ENCODE results near the gene ABCG1.

The ABCG1 gene

DNA sequence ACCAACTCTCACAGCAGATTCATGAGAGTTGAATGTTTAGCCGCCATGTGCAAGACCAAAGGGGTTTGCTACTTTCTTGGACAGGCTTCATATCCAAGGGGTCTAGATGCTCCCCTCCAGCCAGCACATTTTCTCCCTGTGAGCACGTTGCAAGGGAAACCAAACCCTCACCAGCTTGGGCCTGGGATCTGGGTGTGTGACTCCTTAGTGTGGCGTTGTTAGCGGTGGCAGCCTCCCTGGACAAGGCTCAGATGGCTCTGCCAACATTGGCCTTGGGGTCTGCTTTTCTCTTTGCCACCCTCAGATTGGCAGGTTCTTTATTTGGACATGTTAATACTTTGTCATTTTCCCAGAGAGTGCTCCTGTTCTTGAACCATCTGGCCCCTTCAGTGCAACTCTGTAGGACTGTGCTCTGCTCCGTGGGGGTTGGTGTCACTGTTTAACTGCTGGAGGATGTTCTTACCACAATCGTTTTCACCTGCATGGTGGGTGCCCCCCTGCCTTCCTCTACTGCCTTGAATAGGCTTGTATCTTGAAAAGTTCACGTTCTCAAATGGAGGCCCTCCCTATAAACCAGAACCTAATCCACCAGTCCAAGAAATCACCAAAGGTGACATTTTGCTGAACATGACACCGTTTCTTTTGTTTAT is 13.4 kb downstream of the ABCG1 start:
- no peak for DNase-seq (ENCODE audit: low read depth in 3 of 3)

DNA sequence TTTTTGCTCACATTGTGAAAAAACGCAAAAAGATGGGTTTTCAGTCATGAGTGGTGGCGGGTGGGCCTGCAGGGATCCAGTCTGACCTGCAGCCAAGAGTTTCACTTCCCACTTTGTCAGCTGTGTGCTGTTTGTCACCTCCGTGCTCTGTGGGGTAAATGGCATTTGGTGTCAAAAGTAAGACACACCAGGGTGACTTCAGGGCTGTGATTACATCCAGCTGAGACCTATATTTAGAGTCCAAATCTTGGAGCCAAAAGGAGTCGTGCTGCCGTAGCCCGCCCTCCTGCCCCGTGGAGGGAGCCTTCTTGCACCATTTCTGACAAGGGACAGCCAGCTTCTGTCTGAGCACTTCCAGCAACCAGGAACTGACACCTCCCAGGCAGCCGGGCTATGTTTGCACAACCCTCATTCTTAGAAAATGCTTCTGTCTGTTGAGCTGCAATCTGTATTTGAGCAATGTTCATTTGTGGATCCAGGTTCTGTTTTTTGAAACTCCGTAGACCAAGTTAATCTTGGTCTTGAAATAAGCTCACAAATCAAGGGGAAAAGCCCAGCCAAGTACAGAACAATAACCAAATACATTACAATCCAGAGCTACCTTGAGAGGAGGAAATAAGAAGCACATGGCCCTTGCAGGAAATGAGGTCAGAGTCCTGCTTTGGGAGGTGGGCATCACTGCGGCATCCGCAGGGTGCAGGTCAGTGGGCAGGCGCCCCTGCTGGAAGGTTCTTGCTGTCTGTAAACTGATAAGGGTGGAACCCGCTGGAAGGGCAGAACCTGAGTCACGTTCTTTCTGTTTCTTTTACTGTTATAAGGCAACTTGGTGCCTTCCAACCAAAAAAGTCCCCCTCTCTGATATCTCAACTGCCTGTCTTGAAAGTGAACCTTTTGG is 14.4 kb downstream of the ABCG1 start:
- DNase-seq (ENCODE audit: low read depth in 3 of 3): peak; percentile 52 to 86 (median 69)

DNA sequence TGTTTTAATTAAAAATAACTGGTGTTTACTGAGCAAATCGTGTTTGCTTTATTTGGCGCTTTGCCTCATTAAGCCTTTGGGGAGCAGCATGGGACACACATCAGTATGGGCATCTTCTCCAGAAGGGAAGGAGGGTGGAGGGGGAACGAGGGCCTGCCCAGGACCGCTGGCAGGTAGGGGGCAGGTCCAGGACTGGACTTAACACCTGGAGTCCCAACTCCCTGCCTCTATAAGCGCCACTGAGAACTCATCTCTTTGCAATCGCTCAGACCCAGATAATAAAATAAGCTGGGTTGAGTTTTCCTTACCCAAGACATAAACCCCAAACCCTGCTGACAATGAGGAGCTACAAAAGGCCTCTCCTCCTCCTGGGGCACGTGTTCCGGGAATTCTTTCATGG is 15.1 kb downstream of the ABCG1 start:
- DNase-seq (ENCODE audit: low read depth in 3 of 3): no peak

GRCh38 chr21:42234464-42235241 is 15.7 kb downstream of the ABCG1 start:
- peak; percentile 57 to 84 (median 68) for DNase-seq (ENCODE audit: low read depth in 3 of 3)

- DNase-seq (ENCODE audit: low read depth in 3 of 3): no peak
These were observed 16.7 kb downstream of the ABCG1 start for GRCh38 chr21:42235593-42235992.

- DNase-seq (ENCODE audit: low read depth in 3 of 3): no peak
These were observed 17.1 kb downstream of the ABCG1 start for GRCh38 chr21:42236014-42236413.

- DNase-seq (ENCODE audit: low read depth in 3 of 3): no peak
These were observed 17.8 kb downstream of the ABCG1 start for GRCh38 chr21:42236693-42237092.

DNA sequence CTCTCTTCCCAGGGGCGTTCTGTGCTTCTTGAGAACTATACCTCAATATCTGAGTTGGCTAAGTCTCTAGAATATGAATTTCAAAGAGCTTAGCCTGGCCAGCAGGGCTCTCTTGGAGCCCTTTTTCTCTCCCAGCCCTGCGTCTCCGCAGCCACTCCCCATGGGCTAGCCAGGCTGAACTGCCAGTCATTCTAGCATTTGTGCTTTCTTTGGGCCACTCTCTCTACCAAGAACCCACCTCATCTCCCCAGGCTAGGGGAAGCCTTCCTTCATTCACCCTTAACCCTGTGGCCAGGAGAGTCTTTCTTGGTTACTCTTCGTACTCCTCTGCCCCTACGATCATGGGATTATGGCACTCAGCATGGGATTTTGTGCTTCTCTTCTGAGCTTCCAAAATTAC is 18.2 kb downstream of the ABCG1 start:
- DNase-seq (ENCODE audit: low read depth in 3 of 3): no peak

DNA sequence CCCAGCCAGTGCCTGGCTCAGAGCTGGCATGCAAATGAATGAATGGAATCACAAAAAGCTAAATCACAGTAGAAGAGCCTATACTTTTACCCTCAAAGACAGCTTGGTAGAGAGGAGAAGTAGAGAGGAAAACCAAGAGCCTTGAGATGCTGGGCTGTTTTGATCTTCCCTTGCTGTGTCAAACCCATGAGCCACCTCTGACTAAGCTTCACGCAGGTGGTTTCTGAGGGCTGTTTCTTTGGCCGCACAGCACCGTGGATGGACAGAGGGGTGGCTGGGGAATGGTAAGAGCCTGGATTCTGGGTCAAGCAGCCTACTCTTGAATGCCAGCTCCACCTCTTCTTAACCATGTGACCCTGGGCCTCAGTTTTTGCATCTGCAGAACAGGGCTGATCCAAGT is 18.6 kb downstream of the ABCG1 start:
- DNase-seq (ENCODE audit: low read depth in 3 of 3): no peak

DNA sequence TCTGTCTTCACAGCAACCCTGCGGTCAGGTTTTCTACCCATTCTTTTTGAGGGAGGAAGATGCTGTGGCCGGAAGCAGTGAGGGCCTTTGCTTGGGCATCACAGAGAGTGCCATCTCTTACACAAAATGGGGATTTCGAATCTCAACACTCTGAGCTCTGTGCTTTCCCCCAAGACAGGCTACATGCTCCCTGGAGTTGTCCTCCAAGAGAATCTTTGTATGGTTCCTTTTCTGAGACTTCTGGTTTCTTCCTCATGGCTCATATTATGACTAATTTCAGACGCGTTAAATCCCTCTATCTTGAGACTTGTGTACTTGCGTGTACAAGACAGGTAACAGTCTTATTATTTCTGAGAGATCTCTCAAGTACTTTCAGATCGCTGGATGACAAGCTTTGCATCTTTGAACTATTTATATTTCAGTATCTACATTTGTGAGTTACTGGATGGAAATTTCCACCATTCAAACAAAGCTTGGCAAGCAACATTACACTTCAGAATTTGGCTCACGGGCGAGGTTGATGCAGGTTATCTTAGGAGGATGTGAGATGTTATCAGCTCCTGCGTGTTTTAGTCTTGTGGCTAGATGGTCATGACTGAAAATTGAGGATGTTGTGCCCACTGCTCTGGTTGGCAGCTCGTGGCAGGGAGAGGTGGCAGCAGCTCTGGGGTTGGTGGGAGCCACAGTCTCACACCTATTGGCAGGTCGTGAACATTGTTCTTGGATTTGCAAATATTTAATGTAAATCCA is 19.4 kb downstream of the ABCG1 start:
- no peak for DNase-seq (ENCODE audit: low read depth in 3 of 3)

DNA sequence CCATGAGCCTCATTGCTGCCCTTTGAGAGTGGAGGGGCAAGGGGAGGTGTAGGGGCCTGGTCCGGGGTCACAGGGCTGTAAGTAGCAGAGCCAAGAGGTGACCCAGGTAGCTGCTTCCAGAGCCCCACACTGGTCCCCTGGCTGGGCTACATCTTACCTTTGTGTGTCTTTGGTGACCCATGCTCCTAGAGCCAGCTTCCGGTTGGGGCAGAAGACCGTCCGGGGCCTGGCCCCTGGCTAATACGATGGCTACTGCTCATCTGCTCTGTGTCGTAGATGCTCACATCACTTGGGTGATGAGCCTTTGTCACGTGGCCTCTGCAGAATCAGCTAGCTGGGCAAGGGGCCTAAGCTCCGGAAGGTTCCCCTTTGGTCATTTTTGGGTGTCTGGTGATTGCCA is 20.6 kb downstream of the ABCG1 start:
- no peak for DNase-seq (ENCODE audit: low read depth in 3 of 3)

DNA sequence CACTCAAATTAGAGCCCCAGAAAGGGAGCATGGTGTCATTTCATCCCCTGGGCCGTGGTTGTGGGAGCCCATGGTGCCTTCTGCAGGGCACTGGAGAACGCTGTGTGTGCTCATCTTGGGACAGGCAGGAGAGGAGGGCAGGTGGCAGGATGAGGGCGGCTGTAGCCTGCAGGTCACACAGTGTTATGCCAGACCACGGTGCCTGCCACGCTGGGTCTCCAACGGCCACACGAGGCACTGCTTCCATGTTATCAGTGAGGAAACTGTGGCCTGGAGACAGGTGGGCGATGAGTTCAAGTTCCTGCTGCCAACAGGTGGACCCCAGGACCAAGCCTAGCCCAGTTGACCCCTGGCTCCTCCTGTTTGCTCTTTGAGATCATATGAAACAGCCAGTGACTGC is 21.0 kb downstream of the ABCG1 start:
- DNase-seq (ENCODE audit: low read depth in 3 of 3): no peak

DNA sequence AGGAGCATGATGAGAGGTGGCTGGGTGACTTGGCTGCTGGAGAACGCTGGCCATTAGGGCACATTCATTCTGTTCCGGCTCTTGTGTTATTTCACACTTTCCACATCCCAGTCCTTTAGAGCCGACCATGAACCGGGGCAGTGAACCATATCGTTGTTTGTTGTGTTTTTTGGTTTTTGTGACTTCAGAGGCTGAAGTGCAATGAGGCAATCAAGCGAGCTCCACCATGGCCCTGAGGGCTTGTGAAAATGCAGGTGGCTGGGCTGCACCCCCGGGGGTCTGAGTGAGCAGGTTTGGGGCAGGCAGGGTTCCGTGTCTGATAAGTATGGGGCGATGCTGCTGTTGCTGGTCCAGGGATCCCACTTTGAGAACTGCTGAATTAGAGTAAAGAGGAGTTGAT is 23.7 kb downstream of the ABCG1 start:
- DNase-seq (ENCODE audit: low read depth in 3 of 3): no peak

GRCh38 chr21:42243026-42243425 is 24.1 kb downstream of the ABCG1 start:
- DNase-seq (ENCODE audit: low read depth in 3 of 3): no peak

DNA sequence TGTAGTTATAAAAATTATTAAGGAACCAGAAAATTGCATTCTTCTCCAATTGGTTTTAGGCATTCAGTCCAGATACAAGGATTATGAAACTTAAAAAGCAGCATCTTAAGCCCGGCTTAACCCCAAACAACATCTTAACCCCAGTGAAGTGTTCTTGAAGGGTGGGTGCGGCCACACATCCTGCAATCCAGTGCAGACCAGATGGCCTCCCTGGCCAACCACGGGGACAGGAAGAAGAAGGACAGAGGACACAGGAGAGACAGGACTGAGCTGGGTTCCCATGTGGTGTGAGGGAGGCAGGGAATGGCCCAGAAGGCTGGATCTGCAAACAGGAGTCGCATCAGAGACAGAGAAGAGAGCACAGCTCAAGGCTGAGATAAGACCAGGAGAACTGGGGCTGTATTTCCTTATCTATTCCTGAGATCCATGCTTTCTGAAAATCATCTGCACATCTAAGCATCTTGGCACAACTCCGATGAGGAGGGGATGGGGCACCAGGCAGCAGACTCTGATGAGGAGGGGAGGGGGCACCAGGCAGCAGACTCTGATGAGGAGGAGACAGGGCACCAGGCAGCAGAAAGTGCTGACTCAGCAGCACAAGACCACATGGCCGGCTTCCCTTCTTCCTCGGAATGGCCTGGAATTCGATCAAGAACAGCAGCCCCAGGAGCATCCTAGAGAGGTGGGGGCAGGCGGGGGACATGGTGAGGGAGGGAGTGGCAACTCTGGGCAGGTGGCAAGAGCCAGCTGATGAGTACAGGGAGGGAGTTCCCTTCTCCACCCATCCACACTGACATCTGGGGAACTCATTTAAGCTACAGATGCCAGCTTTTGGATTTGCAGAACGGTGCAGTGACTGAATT is 26.6 kb downstream of the ABCG1 start:
- no peak for DNase-seq (ENCODE audit: low read depth in 3 of 3)

GRCh38 chr21:42247716-42248115 is 28.8 kb downstream of the ABCG1 start:
- DNase-seq (ENCODE audit: low read depth in 3 of 3): no peak

GRCh38 chr21:42248241-42248640 is 29.3 kb downstream of the ABCG1 start:
- DNase-seq (ENCODE audit: low read depth in 3 of 3): no peak

DNA sequence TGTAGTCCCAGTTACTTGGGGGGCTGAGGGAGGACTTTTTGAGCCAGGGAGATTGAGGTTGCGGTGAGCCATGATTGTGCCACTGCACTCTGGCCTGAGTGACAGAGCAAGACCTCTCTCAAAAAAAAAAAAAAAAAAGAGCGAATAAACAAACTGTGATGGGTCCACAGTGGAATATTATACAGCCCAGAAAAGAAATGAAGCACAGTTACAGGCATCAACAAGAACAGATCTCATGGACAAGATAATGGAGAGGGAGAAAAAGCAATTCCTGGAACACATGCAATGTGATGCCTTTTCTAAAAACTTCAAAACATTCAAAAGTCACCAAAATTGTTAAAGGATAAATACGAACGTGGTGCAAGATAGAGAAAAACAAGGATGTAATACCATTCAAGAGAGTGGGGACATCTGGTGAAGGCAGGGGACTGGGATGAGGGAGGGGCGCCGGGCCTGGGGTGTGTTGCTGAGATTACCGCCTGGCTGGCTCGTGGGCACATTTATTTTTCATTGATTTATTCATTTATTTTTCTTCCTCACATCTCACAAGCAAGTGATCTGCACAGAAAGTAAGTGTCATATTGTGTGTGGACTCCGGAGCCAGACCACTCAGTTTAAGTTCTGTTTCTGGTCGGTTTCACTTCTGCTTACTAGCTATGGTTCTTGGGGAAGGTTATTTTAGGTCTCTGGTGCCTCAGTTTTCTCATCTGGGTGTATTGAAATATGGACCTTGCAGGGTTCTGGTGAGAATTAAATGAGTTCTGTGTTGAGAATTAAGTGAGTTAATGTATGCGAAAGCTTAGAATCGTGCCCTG is 30.1 kb downstream of the ABCG1 start:
- no peak for DNase-seq (ENCODE audit: low read depth in 3 of 3)

DNA sequence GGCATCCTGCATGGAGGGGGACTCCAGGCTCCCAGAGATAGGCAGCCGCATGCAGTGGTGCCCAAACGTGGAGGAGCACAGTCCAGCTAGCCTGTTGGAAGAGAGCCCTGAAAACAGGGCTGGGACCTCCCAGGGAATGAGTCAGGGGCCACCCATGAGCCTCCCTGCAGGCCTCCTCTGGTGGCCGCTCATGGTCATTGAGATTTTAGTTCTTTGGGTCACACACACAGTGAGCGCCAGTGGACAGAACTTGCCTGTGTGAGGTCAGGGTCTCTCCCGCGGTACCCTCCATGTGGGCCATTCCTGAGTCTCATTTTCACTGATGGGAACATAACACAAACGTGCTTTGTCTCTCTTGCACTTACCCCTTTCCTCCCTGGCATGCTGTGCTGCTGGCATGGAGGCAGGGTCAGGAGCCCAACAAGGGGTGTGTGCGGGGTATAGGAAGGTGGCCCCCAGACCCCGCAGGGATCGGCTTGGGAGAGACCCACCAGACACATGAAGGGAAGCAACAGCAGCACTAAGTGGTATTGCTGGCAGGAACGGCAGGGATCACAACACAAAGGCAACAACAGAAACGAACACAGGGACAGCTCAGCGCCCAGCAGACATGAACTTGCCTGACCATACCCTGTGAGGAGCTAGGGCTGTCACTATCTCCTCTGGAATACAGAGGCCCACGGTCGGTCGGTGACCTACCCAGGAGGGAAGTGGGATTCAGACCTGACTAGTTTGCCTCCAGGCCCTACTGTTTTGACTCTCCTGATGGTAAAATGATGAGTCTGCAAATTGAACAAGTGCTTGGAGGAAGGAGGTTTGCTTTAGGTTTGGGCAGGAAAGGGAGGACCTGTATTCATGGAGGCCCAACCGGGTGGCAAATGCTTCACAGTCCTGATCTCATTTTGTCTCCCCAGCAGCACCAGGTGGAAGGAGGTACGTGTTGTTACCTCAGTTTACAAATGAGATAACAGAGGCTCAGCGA is 31.8 kb downstream of the ABCG1 start:
- no peak for DNase-seq (ENCODE audit: low read depth in 3 of 3)

Measured in stimulated activated CD4-positive, alpha-beta T cell treated with anti-CD3 and anti-CD28 coated beads, TNF-alpha, amount 100 ng/mL, for 48 hours (primary cell).